Activated naive CD4-positive, alpha-beta T cell treated with anti-CD3 and anti-CD28 coated beads, Interleukin-2, amount 10 ng/mL, durations not matched to agents 5 hours and 36 hours (primary cell): ENCODE measurements around the gene TMCO6. TPM values are rescaled to one million over a fixed set of nuclear protein-coding genes. Genes with fewer than 3 reads are reported as not detected.

ENCODE experiments used
- microRNA-seq: library from miRNA; unstranded; fragments of <30 nt; microRNA quantifications from one replicate; pipeline ENCODE4 v1.2.0, GENCODE V29; 2022; ENCODE audit warnings: borderline microRNAs expressed, borderline replicate concordance
- total RNA-seq, 2 experiments: library from RNA; stranded (reverse); gene quantifications; one replicate each; pipeline ENCODE4 v1.2.3, GENCODE V29; 2021

Gene TMCO6
- 10 to 100 TPM; 35.5 to 38.1 TPM for total RNA-seq

DNA sequence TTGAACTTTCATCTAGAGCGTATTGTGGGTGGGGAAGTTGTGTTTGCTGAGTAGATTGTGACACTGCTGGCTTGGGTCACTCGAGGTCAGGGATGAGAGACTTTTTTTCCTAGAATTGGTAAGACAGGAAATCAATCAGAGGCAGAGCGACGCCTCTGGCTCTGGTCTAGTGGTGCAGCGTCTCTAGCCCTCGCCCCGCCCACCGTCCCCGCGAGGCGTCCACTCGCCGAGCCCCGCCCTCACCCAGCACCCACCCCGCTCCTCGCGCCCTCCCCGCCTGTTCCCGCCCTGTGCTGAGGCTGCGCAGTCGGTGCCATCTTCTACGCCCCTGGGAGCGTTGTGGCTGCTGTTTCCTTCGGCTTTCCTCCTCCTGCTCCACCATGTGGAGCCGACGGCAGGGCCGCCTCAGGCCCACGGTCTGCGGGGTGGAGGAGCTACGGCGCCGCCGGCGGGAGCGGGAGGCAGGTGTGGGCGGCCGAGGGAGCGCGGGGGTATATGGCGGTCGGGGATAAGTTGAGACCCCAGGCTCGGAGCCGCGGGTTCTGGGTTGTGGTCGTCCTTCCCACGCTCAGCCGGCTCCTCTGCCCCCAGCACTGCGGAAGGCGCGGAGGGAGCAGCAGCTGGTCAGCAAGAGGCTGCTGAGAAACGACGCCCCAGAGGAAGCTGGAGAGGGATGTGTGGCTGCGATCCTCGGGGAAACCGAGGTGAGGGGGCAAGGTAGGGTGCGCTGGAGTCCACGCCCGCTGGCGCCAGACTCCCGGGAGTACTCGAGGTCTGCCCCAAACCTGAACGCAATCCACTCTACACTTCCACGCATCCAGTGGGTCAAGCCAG is at the start of gene TMCO6:
TMCO6 (plus strand) TSS at position 304 of the 834 bp plus-strand sequence; CDS start at position 381, 77 bp downstream.

DNA sequence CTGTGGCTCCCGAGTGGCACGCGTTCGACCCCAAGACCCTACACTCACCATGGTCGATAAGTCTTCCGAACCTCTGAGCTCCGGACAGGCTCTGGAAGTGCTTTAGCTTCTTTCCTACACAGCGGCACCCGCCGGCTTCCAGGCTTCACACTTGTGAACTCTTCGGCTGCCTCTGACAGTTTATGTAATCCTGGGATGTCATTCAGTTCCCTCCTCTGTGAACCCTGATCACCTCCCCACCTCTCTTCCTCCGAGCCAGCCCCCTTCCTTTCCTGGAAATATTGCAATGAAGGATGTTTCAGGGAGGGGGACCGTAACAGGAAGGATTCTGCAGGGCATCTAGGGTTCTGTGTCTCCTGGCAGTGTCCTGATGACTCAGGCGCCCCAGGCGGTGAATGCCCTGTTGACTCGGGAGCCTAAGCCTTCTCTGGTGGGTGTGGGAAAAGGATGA is 6.2 kb upstream of the TMCO6 start, which contains the start of gene CD14:
CD14 (minus strand) TSS at position 155 of the 451 bp plus-strand sequence; CDS start at position 51, 104 bp downstream.

DNA sequence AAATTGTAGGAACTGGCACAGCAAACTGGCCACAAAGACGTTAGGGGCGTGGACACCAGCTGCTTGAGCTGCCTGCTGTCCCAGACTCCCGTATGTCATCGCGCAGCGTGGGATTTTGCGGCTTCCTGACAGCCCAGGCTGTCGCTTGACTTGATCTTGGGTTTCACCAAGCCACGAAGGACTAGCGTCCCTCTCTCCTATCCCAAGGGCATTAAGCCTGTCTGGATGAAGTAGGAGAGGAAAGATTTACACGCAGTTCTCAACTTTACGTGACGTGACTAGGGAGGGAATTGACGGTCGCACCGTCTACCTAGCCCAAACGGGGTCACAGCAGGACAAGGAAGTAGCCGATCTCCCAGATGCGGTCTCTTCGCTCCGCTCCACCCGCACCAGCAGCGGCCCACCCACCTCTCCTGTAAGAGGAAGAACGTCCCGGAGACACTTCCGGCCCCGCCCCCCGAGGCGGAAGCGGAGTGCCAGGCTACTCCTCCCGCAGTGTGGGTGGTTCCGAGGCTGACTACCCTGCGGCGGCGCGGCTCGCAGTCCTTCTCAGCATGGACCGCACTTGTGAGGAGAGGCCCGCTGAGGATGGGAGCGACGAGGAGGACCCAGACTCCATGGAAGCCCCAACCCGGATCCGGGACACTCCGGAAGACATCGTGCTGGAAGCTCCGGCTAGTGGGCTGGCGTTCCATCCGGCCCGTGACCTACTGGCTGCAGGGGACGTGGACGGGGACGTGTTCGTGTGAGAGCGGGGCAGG is 25.3 kb downstream of the TMCO6 start, which contains the start of gene WDR55:
WDR55 (plus strand) TSS at position 546 of the 761 bp plus-strand sequence; CDS start at position 555, 9 bp downstream.

GRCh38 chr5:140673187-140673976 is 34.1 kb downstream of the TMCO6 start, which contains the start of gene DND1:
DND1 (minus strand) TSS chr5:140673576; CDS start chr5:140673542, 34 bp downstream.

GRCh38 chr5:140690941-140691924 is 52.0 kb downstream of the TMCO6 start, which contains the start of the genes HARS1 and HARS2:
HARS1 (minus strand) TSS chr5:140691370; CDS start chr5:140691304, 66 bp downstream.
HARS2 (plus strand) TSS chr5:140691455; CDS start chr5:140691649, 194 bp downstream.

Small RNA genes lying within 50 kb of the gene (microRNA-seq; reads per million reads assigned to microRNA genes)
- 1.7 reads per million for gene MIR3655

Other genes starting within 250 kb of the TMCO6 start
- gene ANKHD1, start 237.6 kb upstream of the TMCO6 start, total RNA-seq, result 100 to 1,000 TPM; 129 TPM
- gene EIF4EBP3, start 91.8 kb upstream of the TMCO6 start, total RNA-seq, result 10 to 100 TPM; 13.2 to 15.4 TPM
- gene SRA1, start 82.0 kb upstream of the TMCO6 start, total RNA-seq, result 10 to 100 TPM; 32.8 to 33.4 TPM
- 10 to 100 TPM; 33.3 to 33.9 TPM for gene APBB3, start 74.9 kb upstream of the TMCO6 start, total RNA-seq
- gene SLC35A4, start 74.6 kb upstream of the TMCO6 start, total RNA-seq, result 10 to 100 TPM; 74.6 to 80.4 TPM
- under 1 TPM; 0.66 to 0.77 TPM for gene CD14, start 6.3 kb upstream of the TMCO6 start, total RNA-seq
- gene NDUFA2, start 8.2 kb downstream of the TMCO6 start, total RNA-seq, result 10 to 100 TPM; 70.9 to 72.6 TPM
- gene IK, start 8.4 kb downstream of the TMCO6 start, total RNA-seq, result 100 to 1,000 TPM; 118 to 121 TPM
- gene WDR55, start 25.5 kb downstream of the TMCO6 start, total RNA-seq, result 10 to 100 TPM; 34.2 to 34.7 TPM
- 1 to 10 TPM; 2.5 to 2.9 TPM for gene DND1, start 34.1 kb downstream of the TMCO6 start, total RNA-seq
- gene HARS1, start 51.9 kb downstream of the TMCO6 start, total RNA-seq, result 10 to 100 TPM; 69.7 to 74.2 TPM
- 10 to 100 TPM; 32.3 to 35.3 TPM for gene HARS2, start 52.0 kb downstream of the TMCO6 start, total RNA-seq
- 10 to 100 TPM; 56.1 to 56.9 TPM for gene ZMAT2, start 61.0 kb downstream of the TMCO6 start, total RNA-seq
- gene PCDHA1, start 146.7 kb downstream of the TMCO6 start, total RNA-seq, result not detected
- not detected for gene PCDHA2, start 155.4 kb downstream of the TMCO6 start, total RNA-seq
- not detected for gene PCDHA3, start 161.6 kb downstream of the TMCO6 start, total RNA-seq
- gene PCDHA4, start 167.6 kb downstream of the TMCO6 start, total RNA-seq, result not detected
- gene PCDHA5, start 182.2 kb downstream of the TMCO6 start, total RNA-seq, result not detected
- not detected for gene PCDHA6, start 188.5 kb downstream of the TMCO6 start, total RNA-seq
- not detected for gene PCDHA7, start 194.8 kb downstream of the TMCO6 start, total RNA-seq
- not detected for gene PCDHA8, start 201.7 kb downstream of the TMCO6 start, total RNA-seq
- not detected for gene PCDHA9, start 208.9 kb downstream of the TMCO6 start, total RNA-seq
- gene PCDHA10, start 216.4 kb downstream of the TMCO6 start, total RNA-seq, result not detected
- gene PCDHA11, start 229.5 kb downstream of the TMCO6 start, total RNA-seq, result not detected
- gene PCDHA12, start 235.9 kb downstream of the TMCO6 start, total RNA-seq, result not detected
- gene PCDHA13, start 242.7 kb downstream of the TMCO6 start, total RNA-seq, result not detected